ENCODE data around the gene ATP6AP2. TPM values are rescaled to one million over a fixed set of nuclear protein-coding genes. Genes with fewer than 3 reads are reported as not detected.

Gene ATP6AP2
- total RNA-seq, 4 donors from 2014 or later, result 106 to 141 (median 115) TPM

- Histone ChIP-seq H3K27ac (no peak overlapping the region), H3K36me3 (no peaks in the 10 kb centered on the region), H3K4me1 (no peaks in the 10 kb centered on the region), H3K4me3 (no peak overlapping the region), H3K27me3 (no peaks in the 10 kb centered on the region), H3K9me3 (no peaks in the 10 kb centered on the region)
- TF ChIP-seq EP300 (IDR thresholded peaks at IDR 0.05) (no peak), POLR2A (IDR thresholded peaks at IDR 0.05) (no peak), POLR2AphosphoS5 (IDR thresholded peaks at IDR 0.05) (no peak), CTCF (IDR thresholded peaks at IDR 0.05) (no peak)
- ATAC-seq, result no peak
- WGBS, 2 donors (ENCODE audit: low coverage in 1 of 2), result 80 to 84% methylated on average over 2 to 3 of the region's 3 CpGs
Measured at GRCh38 chrX:40576291-40576690, 4.5 kb upstream of the ATP6AP2 start.

GRCh38 chrX:40578039-40578695 is 2.6 kb upstream of the ATP6AP2 start:
- no peaks in the 10 kb centered on the region for H3K9me3 ChIP-seq
- ATAC-seq, result no peak
- 20 to 85% methylated on average over 1 to 7 of the region's 7 CpGs for WGBS, 2 donors (ENCODE audit: low coverage in 1 of 2)
- H3K4me1 ChIP-seq, result peaks cover 0 to 16% (median 5%) of the 10 kb centered on the region in 3 donors
- no peak for TF ChIP-seq POLR2AphosphoS5 (IDR thresholded peaks at IDR 0.05)
- no peak for TF ChIP-seq EP300 (IDR thresholded peaks at IDR 0.05)
- TF ChIP-seq POLR2A (IDR thresholded peaks at IDR 0.05), result no peak
- no peak for TF ChIP-seq CTCF (IDR thresholded peaks at IDR 0.05)
- H3K36me3 ChIP-seq, result no peaks in the 10 kb centered on the region
- no peak overlapping the region for H3K4me3 ChIP-seq
- no peaks in the 10 kb centered on the region for H3K27me3 ChIP-seq
- no peak overlapping the region for H3K27ac ChIP-seq

- Histone ChIP-seq H3K4me1 (peaks cover 0 to 16% (median 5%) of the 10 kb centered on the region in 3 donors), H3K36me3 (no peaks in the 10 kb centered on the region), H3K27me3 (no peaks in the 10 kb centered on the region), H3K9me3 (no peaks in the 10 kb centered on the region), H3K27ac (no peak overlapping the region), H3K4me3 (no peak overlapping the region)
- no peak for ATAC-seq
- TF ChIP-seq POLR2A (IDR thresholded peaks at IDR 0.05), result no peak
- no peak for TF ChIP-seq POLR2AphosphoS5 (IDR thresholded peaks at IDR 0.05)
- TF ChIP-seq EP300 (IDR thresholded peaks at IDR 0.05), result no peak
- TF ChIP-seq CTCF (IDR thresholded peaks at IDR 0.05), result no peak
- 62 to 89% methylated on average over 1 to 3 of the region's 3 CpGs for WGBS, 2 donors (ENCODE audit: low coverage in 1 of 2)
Measured at GRCh38 chrX:40579141-40579540, 1.6 kb upstream of the ATP6AP2 start.

GRCh38 chrX:40579900-40580536 is 752 bp upstream of the ATP6AP2 start:
- WGBS, 2 donors (ENCODE audit: low coverage in 1 of 2), result 4 to 31% methylated on average over 9 of the region's 12 CpGs
- no peaks in the 10 kb centered on the region for H3K27me3 ChIP-seq
- TF ChIP-seq POLR2A (IDR thresholded peaks at IDR 0.05) (no peak), POLR2AphosphoS5 (IDR thresholded peaks at IDR 0.05) (no peak), CTCF (IDR thresholded peaks at IDR 0.05) (no peak), EP300 (IDR thresholded peaks at IDR 0.05) (no peak)
- peaks cover 0 to 16% (median 5%) of the 10 kb centered on the region in 3 donors for H3K4me1 ChIP-seq
- ATAC-seq, result peak; percentile 69
- H3K36me3 ChIP-seq, result no peaks in the 10 kb centered on the region
- peak overlapping the region; percentile 73 to 82 for H3K4me3 ChIP-seq
- no peaks in the 10 kb centered on the region for H3K9me3 ChIP-seq
- peak overlapping the region; percentile 72 to 94 (median 90) for H3K27ac ChIP-seq
